GM21447 (cell line): ENCODE measurements around the gene NEU2.
"Not testable (repeated sequence)": the region's sequence is repeated elsewhere in the genome, so short reads cannot be mapped to it uniquely, and the experiment has no call there.

Source experiments
- ATAC-seq: cut with Tn5 transposase; IDR thresholded peaks from one replicate; pipeline ENCODE4 v1.9.1; 2021; ENCODE audit not compliant: unreplicated experiment

The NEU2 gene

DNA sequence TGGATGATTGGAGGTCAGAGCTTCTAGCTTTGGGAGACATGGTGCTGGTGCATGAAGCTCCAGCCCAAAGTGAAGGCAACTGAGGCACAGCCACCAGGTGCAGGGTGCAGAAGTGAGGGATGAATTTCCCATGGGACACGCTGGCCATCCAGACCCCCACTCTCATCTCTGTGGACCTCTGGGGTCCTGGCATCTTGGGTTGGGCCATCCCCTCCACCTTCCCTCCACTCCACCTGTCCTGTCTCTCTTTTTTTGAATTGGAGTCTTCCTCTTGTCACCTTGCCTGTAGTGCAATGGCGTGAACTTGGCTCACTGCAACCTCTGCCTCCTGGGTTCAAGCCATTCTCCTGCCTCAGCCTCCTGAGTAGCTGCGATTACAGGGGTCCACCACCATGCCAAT, 22.8 kb upstream of the NEU2 start:
- ATAC-seq: no peak

DNA sequence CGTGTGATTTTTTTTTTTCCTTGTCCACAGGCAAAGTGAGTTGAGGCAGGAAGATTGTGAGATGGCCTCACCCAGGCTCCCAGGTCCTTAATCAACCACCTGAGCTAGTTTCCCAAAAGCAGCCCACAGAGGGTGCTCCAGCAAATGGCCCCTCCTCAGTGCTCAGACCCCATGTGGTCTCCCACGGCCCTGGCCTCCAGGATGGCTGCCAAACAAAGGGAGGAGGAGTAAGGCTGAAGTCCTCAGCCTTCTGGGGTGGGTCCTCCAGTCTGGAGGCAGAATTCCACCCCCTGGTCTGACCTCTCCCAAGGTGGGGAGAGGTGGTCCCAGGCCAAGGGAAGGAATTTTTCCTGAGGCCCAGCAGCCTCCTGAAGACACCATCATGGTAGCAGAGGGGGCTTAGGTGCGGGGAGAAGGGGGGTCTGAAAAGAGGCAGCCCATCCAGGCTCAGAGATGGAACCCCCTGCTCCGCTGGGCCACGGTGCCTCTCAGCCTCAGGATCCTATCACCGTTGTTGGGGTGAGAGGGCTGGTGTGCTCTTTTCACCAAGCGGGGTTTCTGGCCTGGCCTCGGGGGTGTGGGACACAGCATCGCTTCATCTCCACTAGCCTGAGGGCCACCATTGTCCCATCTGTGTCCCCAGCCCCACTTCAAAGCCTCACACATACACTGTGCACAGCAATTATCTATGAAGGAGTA, 21.8 kb upstream of the NEU2 start:
- ATAC-seq: no peak

DNA sequence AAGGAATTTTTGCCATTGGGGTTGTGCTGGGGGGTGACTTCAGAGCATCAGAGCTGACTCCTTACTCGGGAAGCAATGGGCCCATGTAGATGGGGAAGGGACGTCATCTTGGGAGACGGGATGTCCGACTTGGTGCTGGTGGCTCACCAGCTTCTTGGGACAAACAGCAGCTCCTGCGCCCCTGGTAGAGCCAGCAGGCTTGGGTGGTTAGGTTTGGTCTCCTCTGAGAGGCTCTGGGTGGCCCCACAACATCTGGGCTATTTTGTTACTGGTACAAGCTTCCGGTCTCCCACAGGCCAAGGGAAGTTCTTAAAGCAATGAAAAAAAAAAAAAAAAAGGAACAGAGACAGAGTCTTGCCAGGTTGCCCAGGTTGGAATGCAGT, 21.2 kb upstream of the NEU2 start:
- no peak for ATAC-seq

DNA sequence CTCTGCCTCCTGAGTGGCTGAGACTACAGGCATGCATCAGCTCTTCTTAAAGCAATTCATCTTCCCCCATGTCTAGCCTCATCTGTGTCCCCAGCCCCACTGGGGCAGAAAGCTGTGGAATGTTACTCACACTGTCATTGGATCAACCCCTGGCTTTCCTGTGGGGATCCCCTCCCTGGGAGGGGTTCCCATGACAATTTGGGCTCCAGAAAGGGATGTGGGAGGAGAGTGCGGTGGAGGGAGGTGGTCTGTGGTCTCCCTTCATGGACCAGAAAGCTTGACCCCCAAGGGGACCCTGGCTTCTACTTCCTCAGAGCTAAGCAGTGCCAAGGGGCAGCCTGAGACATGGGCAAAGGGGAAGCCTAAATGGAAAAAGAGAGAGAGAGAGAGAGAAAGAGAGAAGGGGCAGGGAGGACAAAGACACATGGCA, 20.8 kb upstream of the NEU2 start:
- no peak for ATAC-seq

DNA sequence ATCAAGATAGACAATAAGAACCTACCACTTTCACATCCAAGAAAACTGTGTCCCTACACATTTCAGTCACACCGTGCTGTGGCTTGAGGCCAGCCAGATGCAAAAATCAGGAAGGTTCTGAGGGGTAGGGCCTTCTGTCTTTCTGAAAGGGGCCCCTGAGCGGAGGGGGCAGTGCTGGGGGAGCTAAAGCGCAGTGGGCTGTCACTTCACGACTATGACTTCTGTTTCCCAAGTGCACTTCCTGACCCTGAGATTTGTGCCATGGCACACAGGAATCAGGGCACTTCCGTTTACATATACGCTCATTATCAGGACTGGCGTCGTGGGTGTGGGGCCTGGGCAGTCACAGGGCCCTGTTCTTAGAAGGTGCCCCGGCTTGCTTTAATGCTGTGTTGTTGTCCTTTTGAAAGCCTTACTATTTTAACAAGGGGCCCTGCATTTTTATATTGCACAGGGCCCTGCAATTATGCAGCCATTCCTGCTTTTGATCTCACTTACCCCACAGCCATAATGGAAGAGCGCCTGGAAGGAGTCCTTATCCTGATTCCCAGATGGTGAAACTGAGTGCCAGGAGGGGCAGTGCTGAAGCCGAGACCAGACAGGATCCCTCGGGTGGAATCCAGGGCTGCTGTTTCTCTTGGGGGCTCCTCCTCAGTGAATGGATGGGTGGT, 20.0 kb upstream of the NEU2 start:
- ATAC-seq: no peak

DNA sequence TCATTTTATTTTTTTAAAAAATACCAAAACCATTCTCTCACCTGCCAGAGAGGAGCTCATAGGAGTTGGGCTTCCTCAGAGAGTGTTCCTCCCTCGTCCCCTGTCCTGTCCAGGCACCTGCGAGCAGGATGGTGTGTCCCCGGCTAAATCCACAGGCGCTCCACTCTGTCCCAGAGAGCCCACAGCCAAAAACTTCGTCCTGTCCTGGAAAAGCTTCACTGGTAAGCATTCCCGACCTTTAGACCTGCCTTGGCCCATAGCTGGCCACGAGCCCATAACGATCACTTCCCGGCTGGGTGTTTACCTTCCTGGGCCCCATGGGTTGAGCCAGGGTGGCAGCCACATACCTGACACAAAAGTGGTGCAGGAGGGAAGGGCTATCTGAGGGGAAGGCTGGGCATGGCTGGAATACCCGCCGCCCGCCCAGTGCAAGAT, 19.4 kb upstream of the NEU2 start, which contains the start of gene NGEF:
TSS of gene NGEF (minus strand) at position 230 of the 435 bp plus-strand sequence. CDS start 38,366 bp downstream, outside the sequence.
- ATAC-seq: no peak

DNA sequence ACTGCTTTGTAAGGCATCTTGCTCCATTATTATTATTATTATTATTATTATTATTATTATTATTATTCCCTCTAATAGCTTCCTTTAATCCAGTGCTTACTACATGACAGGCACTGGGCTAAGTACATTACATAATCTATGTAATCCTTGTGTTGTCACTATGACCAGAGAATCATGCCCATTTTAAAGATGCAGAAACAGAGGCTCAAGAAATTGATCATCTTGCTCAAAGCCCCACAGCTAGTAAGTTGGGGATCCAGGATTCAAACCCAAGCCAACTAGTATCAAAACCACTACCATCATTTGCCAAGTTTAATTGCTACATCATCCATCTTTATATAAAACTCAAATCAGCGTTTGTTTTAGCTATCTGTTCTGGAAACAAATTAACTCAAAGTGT, 18.8 kb upstream of the NEU2 start:
- no peak for ATAC-seq

DNA sequence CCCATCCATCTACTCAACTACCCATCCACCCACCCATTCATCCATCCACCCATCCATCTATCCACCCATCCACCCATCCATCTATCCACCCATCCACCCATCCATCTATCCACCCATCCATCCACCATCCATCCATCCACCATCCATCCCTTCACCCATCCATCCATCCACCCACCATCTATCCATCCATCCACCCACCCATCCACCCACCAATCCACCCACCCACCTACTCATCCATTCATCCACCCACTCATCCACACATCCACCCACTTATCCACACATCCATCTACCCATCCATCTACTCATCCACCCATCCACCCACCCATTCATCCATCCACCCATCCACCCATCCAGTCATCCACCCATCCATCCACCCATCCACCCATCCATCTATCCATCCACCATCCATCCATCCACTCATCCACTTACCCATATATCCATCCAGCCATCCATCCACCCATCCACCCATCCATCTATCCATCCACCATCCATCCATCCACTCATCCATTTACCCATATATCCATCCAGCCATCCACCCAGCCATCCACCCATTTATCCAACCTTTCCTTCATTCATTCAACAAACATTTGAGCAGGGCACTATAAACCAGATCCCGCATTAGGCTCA, 17.3 kb upstream of the NEU2 start:
- ATAC-seq: no peak

DNA sequence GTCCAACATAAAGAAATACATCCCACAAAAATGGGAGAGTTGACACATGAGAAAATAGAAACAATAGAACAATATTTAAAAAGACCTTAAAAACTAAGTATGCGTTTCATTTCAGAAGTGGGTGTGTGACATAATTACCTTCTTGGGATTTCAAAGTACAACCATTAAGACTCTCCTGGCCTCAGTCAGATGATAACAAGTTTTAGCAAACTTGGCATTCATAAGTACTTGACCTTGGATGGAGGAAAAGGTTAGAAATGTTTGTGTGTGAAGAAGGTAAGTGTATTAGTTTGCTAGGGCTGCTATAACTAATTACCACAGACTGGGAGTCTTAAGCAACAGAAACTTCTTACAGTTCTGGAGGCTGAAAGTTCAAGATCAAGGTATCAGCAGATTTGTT, 14.5 kb upstream of the NEU2 start:
- no peak for ATAC-seq

DNA sequence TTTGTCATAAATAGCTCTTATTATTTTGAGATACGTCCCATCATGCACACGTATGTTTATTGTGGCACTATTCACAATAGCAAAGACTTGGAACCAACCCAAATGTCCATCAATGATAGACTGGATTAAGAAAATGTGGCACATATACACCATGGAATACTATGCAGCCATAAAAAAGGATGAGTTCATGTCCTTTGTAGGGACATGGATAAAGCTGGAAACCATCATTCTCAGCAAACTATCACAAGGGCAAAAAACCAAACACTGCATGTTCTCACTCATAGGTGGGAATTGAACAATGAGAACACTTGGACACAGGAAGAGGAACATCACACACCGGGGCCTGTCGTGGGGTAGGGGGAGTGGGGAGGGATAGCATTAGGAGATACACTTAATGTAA, 12.9 kb upstream of the NEU2 start:
- not testable (repeated sequence) for ATAC-seq

DNA sequence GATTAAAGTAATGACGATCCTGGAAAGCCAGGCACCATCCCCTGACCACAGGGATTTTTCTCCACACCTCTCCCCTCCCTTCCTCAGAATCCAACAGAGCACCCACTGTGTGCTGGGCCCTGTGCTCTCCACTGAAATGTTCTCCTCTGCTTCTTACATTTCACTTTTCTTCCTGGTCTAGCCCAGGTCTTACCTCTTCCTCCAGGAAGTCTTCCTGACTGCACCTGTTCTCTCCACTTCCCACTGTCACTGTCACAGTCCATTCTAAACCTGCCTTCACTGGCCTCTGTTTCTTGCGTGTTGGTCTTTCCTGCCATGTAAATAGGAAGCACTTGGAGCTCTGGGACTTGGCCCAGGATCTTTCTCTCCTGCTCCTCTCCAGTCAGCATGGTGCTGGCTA, 12.0 kb upstream of the NEU2 start:
- ATAC-seq: no peak

DNA sequence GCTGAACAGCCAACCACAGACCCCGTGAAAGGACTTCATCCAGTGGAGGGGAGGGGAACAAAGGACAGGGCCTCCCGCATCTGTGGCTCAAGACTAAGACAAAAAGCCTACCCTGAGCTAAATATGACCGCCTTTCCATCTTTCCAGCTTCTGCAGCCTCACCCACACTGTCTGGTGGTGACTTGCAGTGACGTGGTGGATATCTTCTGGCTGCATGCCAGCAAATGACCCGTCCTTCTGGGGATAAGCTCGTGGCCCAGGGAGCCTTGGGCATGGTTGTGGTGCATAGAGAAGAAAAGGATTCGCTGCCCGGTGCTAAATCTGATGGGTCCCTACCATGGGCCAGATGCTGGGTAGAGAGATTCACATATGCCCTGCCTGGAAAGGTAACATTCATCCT, 10.7 kb upstream of the NEU2 start:
- no peak for ATAC-seq

DNA sequence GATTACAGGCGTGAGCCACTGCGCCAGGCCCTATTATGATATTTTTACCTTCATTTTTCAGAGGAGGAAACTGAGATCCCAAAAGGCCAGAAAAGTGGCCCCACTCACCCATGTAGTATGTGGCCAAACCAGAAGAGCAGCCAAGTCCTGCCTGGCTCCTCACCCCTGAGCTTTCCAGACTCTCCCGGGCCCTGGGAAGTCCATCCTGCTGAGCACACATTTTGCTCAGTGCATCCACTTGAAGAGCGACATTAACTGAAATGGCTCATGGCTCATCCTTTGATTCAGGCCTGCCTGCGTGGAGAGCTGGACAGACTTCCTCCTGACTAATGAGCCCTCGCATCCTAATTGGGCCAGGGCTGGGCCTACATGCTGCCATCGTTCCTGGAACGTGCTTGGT, 9.9 kb upstream of the NEU2 start:
- no peak for ATAC-seq

DNA sequence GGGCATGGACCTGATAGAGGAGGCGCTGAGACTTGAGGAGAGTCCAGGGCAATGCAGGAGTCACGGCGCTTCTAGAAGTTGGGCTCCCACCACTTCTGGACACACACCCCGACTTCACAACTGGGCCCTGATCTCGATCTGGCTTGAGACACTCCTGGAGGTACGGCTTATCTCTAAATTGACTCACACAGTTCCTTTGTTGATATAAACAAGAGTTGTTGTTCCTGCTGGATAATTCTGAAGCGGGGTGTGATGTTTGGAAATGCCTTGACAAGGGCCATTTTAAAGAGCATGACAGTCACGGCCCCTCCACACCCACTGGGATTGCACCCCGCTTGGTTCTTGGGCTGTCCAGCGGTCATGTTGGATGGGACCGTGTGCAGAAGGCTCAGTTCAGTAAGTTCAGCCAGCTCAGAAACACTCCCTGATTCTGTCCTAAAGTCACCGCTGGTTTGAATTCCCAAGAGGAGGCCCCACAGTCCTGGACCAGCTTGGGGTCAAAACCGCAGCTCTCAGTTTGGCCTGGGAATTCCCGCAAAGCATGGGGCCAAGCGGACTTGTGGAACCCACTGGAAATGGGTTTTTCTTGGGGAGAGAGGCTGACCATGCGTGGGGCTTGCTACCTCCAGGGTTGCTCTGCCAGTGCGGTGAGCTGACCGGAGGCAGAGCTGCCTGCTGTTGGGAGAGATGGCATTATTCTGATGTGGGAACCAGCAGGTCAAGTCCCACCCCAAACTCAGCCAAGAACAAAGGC, 9.3 kb upstream of the NEU2 start:
- ATAC-seq: no peak

DNA sequence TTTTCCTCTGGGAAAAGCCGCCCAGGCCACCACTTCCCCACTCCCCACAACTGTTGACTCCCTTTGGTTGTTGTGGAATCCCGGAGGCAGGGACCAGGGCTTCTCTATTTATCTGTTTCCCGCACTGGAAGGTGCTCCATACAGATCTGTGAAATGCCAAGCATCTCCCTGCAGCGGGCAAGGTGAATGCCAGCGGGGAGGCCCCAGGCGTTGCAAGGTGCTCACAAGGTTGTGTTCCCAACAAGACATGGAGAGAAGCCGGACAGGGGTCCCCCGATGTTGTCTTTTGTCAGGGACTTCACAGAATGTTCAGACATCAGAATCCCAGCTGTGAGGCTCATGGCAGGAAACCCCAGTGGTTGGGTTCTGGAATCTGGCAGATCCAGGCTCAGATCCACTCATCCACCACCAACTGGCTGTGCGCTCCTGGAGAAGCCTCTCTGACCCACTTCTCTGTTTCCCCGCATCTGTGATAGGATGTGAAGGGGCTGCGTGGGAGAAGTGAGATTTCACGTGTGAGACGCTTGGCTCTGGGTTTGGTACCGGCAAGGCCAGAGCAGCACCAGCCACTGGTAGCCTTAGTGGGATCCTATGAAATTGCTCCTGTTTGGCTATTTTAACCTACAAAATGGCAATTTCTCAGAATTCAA, 8.6 kb upstream of the NEU2 start:
- no peak for ATAC-seq

DNA sequence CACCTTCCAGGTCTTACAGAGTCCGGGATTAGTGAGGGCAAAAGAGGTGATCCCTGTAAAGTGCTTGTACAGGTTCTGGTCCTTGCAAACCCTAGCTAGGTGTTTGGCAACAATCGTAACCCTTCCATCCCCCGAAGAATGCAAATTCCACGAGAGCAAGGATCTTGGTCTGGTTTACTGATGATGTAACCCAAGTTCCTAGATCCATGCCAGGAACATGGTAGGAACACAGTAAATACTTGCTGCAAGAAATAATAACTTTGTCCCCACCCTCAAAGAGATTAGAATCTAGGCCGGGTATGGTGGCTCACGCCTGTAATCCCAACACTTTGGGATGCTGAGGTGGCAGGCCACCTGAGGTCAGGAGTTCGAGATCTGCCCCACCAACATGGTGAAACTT, 6.8 kb upstream of the NEU2 start:
- ATAC-seq: no peak

DNA sequence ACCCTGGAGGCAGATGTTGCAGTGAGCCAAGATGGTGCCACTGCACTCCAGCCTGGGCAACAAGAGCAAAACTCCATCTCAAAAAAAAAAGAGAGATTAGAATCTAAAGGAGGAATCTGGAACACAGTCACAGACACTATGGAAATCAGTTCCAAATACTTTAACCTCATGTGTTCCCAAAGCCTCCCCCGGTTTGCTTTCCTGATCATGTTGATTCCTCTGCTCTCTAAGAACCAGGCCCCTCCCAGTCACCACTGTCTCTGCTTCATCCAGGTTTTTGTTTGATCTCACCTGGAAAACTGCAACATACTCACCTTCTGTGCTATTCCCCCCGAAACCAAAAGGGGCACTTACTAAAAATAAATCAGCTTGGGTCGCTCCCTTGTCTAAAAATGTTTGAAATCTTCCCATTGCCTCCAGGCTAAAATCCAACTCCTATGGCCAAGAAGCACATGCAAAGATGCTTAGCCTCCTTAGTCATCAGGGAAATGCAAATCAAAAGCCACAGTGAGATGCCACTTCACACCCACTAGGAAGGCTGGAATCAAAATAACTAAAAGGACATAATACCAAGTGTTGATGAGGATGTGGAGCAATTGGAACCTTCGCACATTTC, 6.2 kb upstream of the NEU2 start:
- no peak for ATAC-seq

DNA sequence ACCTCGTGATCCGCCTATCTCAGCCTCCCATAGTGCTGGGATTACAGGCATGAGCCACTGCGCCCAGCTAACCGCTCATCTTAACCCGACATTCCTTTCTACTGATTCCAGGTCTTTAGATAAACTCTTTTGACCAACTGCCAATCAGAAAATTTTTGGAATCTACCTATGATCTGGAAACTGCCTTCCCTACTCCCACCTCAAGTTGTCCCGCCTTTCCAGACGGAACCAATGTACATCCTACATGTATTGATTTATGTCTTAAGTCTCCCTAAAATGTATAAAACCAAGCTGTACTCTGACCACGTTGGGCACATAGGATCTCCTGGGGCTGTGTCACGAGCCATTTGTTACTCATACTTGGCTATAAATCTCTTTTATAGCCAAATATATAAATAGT, 3.2 kb upstream of the NEU2 start:
- no peak for ATAC-seq

DNA sequence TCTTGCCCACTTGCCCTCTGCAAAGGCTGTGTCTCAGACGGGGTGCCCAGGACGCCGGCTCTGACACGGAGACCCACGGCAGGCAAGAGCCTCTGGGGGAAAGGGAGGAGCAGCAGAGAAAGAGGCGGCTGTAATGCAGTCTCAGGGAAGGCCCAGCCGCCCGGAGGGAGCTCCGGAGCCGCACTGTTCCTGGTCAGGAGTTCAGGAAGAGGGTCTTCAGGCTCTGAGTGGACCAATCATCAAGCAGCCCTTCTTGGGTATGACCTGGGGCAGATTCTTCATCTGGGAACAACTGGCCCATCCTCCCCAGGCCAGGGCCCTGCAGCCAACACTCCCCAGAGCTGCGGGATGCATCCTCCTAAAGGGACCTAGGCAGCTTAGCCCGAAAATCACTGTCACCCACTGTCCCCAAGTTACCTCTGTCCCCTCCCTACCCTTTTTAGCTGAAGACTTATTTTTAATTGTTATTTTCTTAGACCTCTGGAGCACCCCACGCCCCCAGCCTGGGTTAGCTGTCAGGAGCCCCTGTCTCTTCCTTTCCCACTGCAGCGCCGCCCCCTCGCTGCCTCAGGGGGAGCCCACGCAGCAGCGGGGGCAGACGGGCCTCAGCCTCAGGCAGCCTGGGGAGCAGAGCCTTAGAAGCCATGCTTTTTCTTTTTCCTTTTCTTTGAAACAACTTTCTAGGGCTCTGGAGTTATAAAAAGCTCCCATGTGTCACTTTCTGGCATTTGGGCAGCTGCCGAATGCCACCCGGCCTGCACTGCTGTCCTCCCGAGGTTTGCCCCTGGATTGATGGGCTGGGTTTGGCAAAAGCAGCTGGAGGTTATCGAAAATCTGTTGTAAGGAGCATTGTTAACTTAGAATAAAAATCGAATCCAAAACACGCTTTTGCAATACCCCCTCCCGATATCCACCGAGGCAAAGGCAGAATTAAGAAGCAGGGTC, 644 bp upstream of the NEU2 start:
- no peak for ATAC-seq

DNA sequence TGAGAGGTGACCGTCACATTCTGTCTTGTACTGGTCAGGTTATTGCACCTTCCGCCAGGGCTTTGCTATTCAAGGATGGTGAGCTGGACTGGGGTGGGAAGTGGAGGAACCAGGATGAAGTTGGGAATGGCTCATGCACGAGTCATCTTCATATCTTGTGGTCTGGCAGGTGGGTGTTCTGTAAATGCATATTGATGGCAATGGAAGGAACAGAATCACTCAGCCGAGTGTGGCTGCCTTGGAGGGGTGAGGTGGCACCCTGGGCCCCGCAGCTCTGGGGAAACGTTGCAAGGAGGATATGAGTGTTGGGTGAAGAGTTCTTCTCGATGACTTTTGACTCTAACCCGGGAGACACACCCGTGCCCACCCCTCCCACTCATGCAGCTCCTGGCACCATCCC, 1.2 kb downstream of the NEU2 start:
- no peak for ATAC-seq
